ENCODE measurements around the gene CDC34.

DNA sequence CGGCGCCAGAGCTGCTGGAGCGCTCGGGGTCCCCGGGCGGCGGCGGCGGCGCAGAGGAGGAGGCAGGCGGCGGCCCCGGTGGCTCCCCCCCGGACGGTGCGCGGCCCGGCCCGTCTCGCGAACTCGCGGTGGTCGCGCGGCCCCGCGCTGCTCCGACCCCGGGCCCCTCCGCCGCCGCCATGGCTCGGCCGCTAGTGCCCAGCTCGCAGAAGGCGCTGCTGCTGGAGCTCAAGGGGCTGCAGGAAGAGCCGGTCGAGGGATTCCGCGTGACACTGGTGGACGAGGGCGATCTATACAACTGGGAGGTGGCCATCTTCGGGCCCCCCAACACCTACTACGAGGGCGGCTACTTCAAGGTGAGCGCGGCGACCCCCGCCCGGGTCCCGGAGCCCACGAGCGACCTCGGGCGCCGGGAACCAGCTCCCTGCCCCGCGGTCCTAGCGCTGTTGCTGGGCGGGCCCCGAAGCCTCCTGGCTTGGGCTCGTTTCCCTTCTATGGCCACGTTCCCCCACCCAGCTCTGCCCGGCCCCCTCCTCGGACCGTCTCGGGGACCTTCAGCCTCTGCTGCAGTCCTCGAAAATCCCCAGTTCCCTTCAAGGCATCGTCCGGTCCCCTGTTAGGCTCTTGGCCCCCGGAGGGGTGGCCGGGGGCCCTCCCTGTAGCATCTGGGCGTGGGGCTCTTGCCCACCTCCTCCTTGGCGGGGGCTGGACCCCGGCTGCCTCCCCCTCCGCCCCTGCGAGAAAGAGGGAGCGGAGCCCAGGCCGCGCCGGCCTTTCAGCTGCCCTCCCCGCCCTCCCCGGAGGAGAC, at the start of gene CDC34:
- TF ChIP-seq, protein P1, sequence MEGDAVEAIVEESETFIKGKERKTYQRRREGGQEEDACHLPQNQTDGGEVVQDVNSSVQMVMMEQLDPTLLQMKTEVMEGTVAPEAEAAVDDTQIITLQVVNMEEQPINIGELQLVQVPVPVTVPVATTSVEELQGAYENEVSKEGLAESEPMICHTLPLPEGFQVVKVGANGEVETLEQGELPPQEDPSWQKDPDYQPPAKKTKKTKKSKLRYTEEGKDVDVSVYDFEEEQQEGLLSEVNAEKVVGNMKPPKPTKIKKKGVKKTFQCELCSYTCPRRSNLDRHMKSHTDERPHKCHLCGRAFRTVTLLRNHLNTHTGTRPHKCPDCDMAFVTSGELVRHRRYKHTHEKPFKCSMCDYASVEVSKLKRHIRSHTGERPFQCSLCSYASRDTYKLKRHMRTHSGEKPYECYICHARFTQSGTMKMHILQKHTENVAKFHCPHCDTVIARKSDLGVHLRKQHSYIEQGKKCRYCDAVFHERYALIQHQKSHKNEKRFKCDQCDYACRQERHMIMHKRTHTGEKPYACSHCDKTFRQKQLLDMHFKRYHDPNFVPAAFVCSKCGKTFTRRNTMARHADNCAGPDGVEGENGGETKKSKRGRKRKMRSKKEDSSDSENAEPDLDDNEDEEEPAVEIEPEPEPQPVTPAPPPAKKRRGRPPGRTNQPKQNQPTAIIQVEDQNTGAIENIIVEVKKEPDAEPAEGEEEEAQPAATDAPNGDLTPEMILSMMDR (IDR thresholded peaks at IDR 0.05; ENCODE audit: low read depth, low read length), result no peak
- TF ChIP-seq EZH2phosphoT487 (IDR thresholded peaks at IDR 0.05; ENCODE audit: low read depth), result no peak

All from OCI-LY3 (cell line).